Measurements from ENCODE around the gene TBL1XR1.

TBL1XR1 gene

DNA sequence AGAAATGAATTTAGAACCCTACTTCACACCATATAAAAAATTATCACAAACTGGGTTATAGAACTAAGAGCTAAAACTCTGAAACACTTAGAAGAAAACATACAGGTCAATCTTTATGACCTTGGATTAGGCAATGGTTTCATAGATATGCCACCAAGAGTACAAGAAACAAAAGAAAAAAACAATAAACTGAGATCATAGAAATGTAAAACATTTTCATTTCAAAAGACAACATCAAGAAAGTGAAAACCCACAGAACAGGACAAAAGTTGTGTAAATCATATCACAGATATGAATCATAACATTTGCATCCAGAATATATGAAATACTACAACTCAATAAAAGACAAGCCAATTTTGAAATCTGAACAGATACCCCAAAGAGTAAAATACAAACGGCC, 72.4 kb downstream of the TBL1XR1 start:
- no peak for DNase-seq (ENCODE audit: extremely low read depth, low read depth)
- H3K4me3 ChIP-seq (replicated peaks; ENCODE audit: low read depth, low read length) = no peak overlapping the region
- TF ChIP-seq, protein P1, sequence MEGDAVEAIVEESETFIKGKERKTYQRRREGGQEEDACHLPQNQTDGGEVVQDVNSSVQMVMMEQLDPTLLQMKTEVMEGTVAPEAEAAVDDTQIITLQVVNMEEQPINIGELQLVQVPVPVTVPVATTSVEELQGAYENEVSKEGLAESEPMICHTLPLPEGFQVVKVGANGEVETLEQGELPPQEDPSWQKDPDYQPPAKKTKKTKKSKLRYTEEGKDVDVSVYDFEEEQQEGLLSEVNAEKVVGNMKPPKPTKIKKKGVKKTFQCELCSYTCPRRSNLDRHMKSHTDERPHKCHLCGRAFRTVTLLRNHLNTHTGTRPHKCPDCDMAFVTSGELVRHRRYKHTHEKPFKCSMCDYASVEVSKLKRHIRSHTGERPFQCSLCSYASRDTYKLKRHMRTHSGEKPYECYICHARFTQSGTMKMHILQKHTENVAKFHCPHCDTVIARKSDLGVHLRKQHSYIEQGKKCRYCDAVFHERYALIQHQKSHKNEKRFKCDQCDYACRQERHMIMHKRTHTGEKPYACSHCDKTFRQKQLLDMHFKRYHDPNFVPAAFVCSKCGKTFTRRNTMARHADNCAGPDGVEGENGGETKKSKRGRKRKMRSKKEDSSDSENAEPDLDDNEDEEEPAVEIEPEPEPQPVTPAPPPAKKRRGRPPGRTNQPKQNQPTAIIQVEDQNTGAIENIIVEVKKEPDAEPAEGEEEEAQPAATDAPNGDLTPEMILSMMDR (IDR thresholded peaks at IDR 0.05; ENCODE audit: low read depth, low read length, missing control alignments) = no peak

DNA sequence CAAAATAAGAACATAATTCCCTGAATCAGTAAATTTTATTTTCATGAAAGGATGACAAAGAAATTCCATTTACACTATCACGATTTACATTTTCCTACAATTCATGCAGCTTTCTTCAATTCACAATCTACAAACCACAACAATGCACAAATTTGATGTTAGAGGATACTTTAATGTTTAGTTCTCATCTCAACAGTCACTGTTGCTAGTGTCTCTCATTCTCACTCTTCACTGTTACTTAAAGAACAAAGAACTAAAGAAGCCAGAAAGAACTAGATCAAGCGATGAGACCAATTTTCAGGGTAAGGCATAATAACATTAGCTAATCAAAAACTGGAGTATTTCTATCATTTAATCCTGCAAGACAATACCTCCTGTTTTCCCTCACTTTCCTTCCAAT, 73.5 kb downstream of the TBL1XR1 start:
- H3K4me3 ChIP-seq (replicated peaks; ENCODE audit: low read depth, low read length) = no peak overlapping the region
- TF ChIP-seq, protein P1 (IDR thresholded peaks at IDR 0.05; ENCODE audit: low read depth, low read length, missing control alignments) = no peak

DNA sequence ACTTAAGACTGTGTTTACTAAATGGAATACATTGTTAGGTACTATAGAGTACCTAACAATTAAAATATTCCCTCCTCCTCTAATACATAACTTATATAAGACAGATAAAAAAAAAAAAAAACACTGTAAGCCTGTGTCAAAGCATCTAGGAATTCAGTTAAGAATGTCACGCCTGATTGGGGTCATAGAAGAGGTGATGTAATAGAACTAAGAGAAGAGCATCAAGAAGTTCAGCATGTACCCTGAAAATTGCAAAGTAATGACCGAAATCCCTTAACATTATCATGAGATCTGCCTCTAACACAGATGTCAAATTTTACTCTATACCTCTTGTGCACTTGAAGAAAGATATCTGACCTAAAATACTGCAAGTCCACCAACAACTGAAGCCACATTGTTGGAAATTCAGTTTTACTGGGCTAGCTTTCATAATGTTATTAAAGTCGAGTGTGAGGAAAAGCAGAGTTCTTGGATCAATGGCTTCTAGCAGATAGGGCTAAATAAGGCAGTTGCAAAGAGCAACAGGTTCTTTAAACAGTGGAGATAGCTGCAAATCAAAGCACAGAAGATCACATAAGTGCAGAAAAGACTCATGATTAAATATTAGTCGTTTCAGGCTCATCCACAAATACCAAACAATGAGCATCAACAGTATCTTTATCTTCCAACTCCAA, 75.0 kb downstream of the TBL1XR1 start:
- H3K4me3 ChIP-seq (replicated peaks; ENCODE audit: low read depth, low read length) = no peak overlapping the region
- TF ChIP-seq, protein P1 (IDR thresholded peaks at IDR 0.05; ENCODE audit: low read depth, low read length, missing control alignments) = no peak
- no peak for DNase-seq (ENCODE audit: extremely low read depth, low read depth)

More for the DNA sequence above, 73.5 kb downstream of the TBL1XR1 start:
- no peak for DNase-seq (ENCODE audit: extremely low read depth, low read depth)

DNA sequence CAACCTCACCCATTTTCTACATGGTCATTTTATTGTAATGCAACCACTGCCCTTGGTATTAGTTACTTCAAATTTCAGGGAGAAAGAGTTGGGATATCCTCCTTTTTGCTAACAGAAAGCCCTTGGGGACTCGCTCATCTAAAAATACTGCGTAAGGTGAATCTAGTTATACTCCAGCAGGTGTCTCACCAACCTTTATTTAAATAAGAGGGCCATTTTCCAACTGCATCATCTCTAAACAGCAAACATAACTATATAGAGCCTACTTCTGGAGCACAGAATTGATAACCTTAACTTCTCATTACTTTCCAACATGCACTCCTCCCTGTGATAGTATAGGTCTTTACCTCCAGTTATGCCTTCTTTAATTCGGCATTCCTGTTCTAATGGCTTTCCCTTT, 77.5 kb downstream of the TBL1XR1 start:
- TF ChIP-seq, protein P1 (IDR thresholded peaks at IDR 0.05; ENCODE audit: low read depth, low read length, missing control alignments) = no peak
- H3K4me3 ChIP-seq (replicated peaks; ENCODE audit: low read depth, low read length) = no peak overlapping the region
- no peak for DNase-seq (ENCODE audit: extremely low read depth, low read depth)

DNA sequence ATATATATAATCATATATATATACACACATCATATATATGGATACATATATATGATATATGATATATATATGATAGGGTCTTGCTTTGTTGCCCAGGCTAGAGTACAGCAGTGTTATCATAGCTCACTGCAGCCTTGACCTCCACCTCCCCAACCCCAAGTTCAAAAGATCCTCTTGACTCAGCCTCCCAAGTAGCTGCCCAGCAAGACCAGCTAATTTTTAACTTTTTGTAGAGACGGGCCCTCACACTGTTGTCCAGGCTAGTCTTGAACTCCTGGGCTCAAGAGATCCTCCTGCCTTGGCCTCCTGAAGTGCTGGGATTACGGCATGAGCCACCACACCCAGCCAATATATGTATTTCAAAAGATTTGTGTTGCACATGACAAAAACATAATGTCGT, 83.0 kb downstream of the TBL1XR1 start:
- DNase-seq (ENCODE audit: extremely low read depth, low read depth) = no peak
- H3K4me3 ChIP-seq (replicated peaks; ENCODE audit: low read depth, low read length) = no peak overlapping the region
- TF ChIP-seq, protein P1 (IDR thresholded peaks at IDR 0.05; ENCODE audit: low read depth, low read length, missing control alignments) = no peak

DNA sequence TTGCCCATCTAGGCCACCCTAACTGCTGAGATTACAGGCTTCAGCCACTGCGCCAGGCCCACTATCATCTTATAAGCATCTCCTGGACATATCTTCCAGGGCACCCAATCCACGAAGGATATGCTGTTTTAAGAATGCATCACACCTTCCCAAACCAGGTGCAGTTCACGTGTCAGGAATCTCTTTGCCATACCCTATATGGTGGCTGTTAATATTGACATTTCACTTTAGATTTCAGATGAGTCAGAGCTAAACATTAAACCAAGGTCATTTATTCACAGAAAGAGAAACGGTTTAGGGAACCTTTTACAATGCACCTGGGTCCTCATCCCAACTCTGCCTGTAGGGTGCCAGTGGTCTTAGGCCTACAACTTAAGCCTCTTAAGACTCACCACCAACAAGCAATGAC, 85.7 kb downstream of the TBL1XR1 start:
- TF ChIP-seq, protein P1 (IDR thresholded peaks at IDR 0.05; ENCODE audit: low read depth, low read length, missing control alignments) = no peak
- DNase-seq (ENCODE audit: extremely low read depth, low read depth) = no peak
- no peak overlapping the region for H3K4me3 ChIP-seq (replicated peaks; ENCODE audit: low read depth, low read length)

DNA sequence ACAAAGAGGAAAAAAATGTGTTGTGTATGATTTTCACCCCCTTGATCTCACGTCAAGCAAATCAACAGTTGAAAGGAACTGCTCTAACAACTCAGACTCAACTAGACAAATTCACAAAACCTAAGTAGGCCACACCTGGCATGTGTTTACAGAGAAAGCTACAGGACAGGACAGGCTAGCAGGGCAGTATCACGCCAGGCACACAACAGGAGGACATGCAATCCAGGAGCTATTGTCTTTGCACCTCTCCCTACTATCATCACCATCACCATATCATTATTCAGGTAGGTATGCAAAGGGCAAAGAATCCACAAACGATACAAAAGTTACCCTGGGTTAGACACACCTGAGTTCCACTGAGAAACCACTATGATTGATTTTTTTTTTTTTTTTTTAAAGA, 86.4 kb downstream of the TBL1XR1 start:
- no peak for DNase-seq (ENCODE audit: extremely low read depth, low read depth)
- TF ChIP-seq, protein P1 (IDR thresholded peaks at IDR 0.05; ENCODE audit: low read depth, low read length, missing control alignments) = no peak
- no peak overlapping the region for H3K4me3 ChIP-seq (replicated peaks; ENCODE audit: low read depth, low read length)
